Measurements from ENCODE around the gene SLC25A43. TPM values are rescaled to one million over a fixed set of nuclear protein-coding genes. Genes with fewer than 3 reads are reported as not detected.

SLC25A43 gene
- total and polyA plus RNA-seq, 2 of the 4 experiments (the other 2 are of a cell fraction) = 12.3 to 12.5 TPM

DNA sequence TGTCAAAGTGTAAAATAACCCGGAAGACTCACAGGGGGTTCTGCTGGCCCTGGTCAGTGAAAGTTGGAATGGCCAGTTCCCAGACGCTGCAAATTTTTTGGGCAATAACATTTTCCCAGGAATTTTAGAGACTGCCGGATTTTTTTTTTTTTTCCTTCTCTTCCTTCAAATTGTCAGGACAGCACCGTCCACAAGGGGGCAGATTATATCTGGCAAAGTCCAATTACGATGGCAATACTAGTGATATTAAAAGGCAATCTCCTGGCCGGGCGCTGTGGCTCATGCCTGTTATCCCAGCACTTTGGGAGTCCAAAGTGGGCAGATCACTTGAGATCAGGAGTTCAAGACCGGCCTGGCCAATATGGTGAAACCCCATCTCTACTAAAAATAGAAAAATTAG lies 89.6 kb downstream of the SLC25A43 start:
- H2AFZ ChIP-seq (replicated peaks; ENCODE audit: low read length, poor library complexity) = no peak overlapping the region
- H4K20me1 ChIP-seq (ENCODE audit: insufficient read depth, low read length) = no peaks in the 10 kb centered on the region
- DNase-seq (peak; percentile 51), ATAC-seq (ENCODE audit: low read depth) (peak; percentile 67)
- H3K9ac ChIP-seq (ENCODE audit: low read depth, low read length) = no peak overlapping the region
- H3K4ac ChIP-seq (ENCODE audit: low read depth, low read length) = no peak overlapping the region
- ChIA-PET POLR2A (ENCODE audit: unreplicated experiment) (no interaction called here), CTCF (interaction anchor here (0.6 to 6.1 kb wide), 4 partner anchors 10 to 23 kb away, joined by 7 to 33 read pairs (median 8); no protein-coding TSS in a partner anchor)
- H3K56ac ChIP-seq (ENCODE audit: extremely low read depth, insufficient read depth, low read length) = no peak overlapping the region
- no peaks in the 10 kb centered on the region for H3K36me3 ChIP-seq (ENCODE audit: control insufficient read depth, insufficient read depth, low read length)
- no peaks in the 10 kb centered on the region for H3K9me1 ChIP-seq (ENCODE audit: insufficient read depth, low read length)
- WGBS, 2 experiments (ENCODE audit: extremely low coverage in 2 of 2, insufficient read length in 1 of 2) = no CpG with 5 or more reads among the region's 8 CpGs
- no peak overlapping the region for H2BK15ac ChIP-seq (ENCODE audit: low read depth, low read length)
- no peak overlapping the region for H3K14ac ChIP-seq (replicated peaks; ENCODE audit: low read depth, low read length)
- H4K5ac ChIP-seq (ENCODE audit: low read depth, low read length) = no peak overlapping the region
- H3K23ac ChIP-seq (ENCODE audit: low read depth, low read length) = no peak overlapping the region
- no peak overlapping the region for H2BK5ac ChIP-seq (ENCODE audit: low read depth, low read length, poor library complexity, severe bottlenecking)
- no peak overlapping the region for H2BK20ac ChIP-seq (ENCODE audit: low read depth, low read length)
- H2AK5ac ChIP-seq (ENCODE audit: low read depth, low read length) = no peak overlapping the region
- no peaks in the 10 kb centered on the region for H3K27me3 ChIP-seq (ENCODE audit: control insufficient read depth, insufficient read depth, low read length)
- no peak overlapping the region for H3K27ac ChIP-seq (ENCODE audit: insufficient read depth, low read length)
- BruUV-seq (replicated peaks) = no TSS peak
- no peak overlapping the region for H4K91ac ChIP-seq (ENCODE audit: insufficient read depth, low read depth, low read length)
- H2AK9ac ChIP-seq (replicated peaks; ENCODE audit: low read depth, low read length, poor library complexity) = no peak overlapping the region
- H4K8ac ChIP-seq (ENCODE audit: low read depth in 2 of 2, low read length in 2 of 2) = no peak overlapping the region
- H3K4me2 ChIP-seq (ENCODE audit: low read depth, low read length) = no peak overlapping the region
- H3K4me3 ChIP-seq (ENCODE audit: insufficient read depth, low read depth, low read length) = no peak overlapping the region
- no peaks in the 10 kb centered on the region for H3K79me1 ChIP-seq (ENCODE audit: low read depth in 1 of 2, low read length in 2 of 2)
- in situ Hi-C loops (cut with MboI; ENCODE audit: low sequenced_read_pairs) = no loop called here
- intact Hi-C loops (cut with micrococcal nuclease) = loop anchor here (1.0 to 10.0 kb wide), 2 partner anchors 24 to 726 kb away; no protein-coding TSS in a partner anchor
- no peak overlapping the region for H2BK120ac ChIP-seq (ENCODE audit: low read depth, low read length)
- H3K4me1 ChIP-seq (ENCODE audit: control insufficient read depth, insufficient read depth, low read length) = no peaks in the 10 kb centered on the region
- TF ChIP-seq, protein P1, sequence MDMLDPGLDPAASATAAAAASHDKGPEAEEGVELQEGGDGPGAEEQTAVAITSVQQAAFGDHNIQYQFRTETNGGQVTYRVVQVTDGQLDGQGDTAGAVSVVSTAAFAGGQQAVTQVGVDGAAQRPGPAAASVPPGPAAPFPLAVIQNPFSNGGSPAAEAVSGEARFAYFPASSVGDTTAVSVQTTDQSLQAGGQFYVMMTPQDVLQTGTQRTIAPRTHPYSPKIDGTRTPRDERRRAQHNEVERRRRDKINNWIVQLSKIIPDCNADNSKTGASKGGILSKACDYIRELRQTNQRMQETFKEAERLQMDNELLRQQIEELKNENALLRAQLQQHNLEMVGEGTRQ (IDR thresholded peaks at IDR 0.05; ENCODE audit: low read depth, low read length) = no peak
- TF ChIP-seq, protein P2, sequence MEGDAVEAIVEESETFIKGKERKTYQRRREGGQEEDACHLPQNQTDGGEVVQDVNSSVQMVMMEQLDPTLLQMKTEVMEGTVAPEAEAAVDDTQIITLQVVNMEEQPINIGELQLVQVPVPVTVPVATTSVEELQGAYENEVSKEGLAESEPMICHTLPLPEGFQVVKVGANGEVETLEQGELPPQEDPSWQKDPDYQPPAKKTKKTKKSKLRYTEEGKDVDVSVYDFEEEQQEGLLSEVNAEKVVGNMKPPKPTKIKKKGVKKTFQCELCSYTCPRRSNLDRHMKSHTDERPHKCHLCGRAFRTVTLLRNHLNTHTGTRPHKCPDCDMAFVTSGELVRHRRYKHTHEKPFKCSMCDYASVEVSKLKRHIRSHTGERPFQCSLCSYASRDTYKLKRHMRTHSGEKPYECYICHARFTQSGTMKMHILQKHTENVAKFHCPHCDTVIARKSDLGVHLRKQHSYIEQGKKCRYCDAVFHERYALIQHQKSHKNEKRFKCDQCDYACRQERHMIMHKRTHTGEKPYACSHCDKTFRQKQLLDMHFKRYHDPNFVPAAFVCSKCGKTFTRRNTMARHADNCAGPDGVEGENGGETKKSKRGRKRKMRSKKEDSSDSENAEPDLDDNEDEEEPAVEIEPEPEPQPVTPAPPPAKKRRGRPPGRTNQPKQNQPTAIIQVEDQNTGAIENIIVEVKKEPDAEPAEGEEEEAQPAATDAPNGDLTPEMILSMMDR (conservative IDR thresholded peaks at IDR 0.05; ENCODE audit: low read depth, low read length) = peak; percentile 67
- TF ChIP-seq, protein P3, sequence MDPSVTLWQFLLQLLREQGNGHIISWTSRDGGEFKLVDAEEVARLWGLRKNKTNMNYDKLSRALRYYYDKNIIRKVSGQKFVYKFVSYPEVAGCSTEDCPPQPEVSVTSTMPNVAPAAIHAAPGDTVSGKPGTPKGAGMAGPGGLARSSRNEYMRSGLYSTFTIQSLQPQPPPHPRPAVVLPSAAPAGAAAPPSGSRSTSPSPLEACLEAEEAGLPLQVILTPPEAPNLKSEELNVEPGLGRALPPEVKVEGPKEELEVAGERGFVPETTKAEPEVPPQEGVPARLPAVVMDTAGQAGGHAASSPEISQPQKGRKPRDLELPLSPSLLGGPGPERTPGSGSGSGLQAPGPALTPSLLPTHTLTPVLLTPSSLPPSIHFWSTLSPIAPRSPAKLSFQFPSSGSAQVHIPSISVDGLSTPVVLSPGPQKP (IDR thresholded peaks at IDR 0.05; ENCODE audit: borderline replicate concordance, low read depth, low read length) = no peak
- no peak for TF ChIP-seq CEBPB (IDR thresholded peaks at IDR 0.05; ENCODE audit: low read depth, low read length)
- no peak for TF ChIP-seq MXI1 (IDR thresholded peaks at IDR 0.05; ENCODE audit: borderline replicate concordance, low read depth, low read length)
- no peak for TF ChIP-seq NFE2L2 (IDR thresholded peaks at IDR 0.05; ENCODE audit: low read depth, low read length)
- no peak for TF ChIP-seq MAFK (IDR thresholded peaks at IDR 0.05; ENCODE audit: low read depth, low read length)
- no peak for TF ChIP-seq POLR2A (IDR thresholded peaks at IDR 0.05; ENCODE audit: low read depth, low read length)
- no peak for TF ChIP-seq BHLHE40 (IDR thresholded peaks at IDR 0.05; ENCODE audit: low read depth, low read length)
- TF ChIP-seq RCOR1 (IDR thresholded peaks at IDR 0.05; ENCODE audit: insufficient replicate concordance, low read length) = no peak
- TF ChIP-seq RFX5 (IDR thresholded peaks at IDR 0.05; ENCODE audit: low read depth, low read length) = no peak
- no peak for TF ChIP-seq CHD1 (IDR thresholded peaks at IDR 0.05; ENCODE audit: low read depth, low read length)
- TF ChIP-seq SMC3 (IDR thresholded peaks at IDR 0.05; ENCODE audit: low read depth, low read length) = peak; percentile 79
- no peak for TF ChIP-seq FOS (IDR thresholded peaks at IDR 0.05; ENCODE audit: low read depth, low read length)
- no peak for TF ChIP-seq MAZ (IDR thresholded peaks at IDR 0.05; ENCODE audit: borderline replicate concordance, low read depth, low read length)
- TF ChIP-seq RAD21 (IDR thresholded peaks at IDR 0.05; ENCODE audit: low read length) = peak; percentile 65
- dilution Hi-C loops (cut with HindIII; ENCODE audit: low sequenced_read_pairs, unreplicated experiment) = no loop called here
- no peak overlapping the region for H3K18ac ChIP-seq (ENCODE audit: low read depth, low read length)
- no peaks in the 10 kb centered on the region for H3K9me3 ChIP-seq (ENCODE audit: control insufficient read depth, insufficient read depth, low read length)
